HG03066 (cell line): Measurements from ENCODE around the gene AHDC1.
A peak's percentile ranks its signal among the peaks of the same experiment; 100 is the strongest.

Source experiments
- ATAC-seq: cut with Tn5 transposase; IDR thresholded peaks from one replicate; pipeline ENCODE4 v1.9.1; 2021; ENCODE audit warnings: low read depth; ENCODE audit not compliant: unreplicated experiment

AHDC1 gene

GRCh38 chr1:27585684-27586083 lies 18.3 kb downstream of the AHDC1 start:
- ATAC-seq: no peak

GRCh38 chr1:27584453-27584852 lies 19.5 kb downstream of the AHDC1 start:
- no peak for ATAC-seq

- no peak for ATAC-seq
These were observed 20.5 kb downstream of the AHDC1 start for GRCh38 chr1:27583479-27583878.

GRCh38 chr1:27581823-27582243 lies 22.1 kb downstream of the AHDC1 start:
- ATAC-seq: no peak

GRCh38 chr1:27577504-27578188 lies 26.3 kb downstream of the AHDC1 start:
- ATAC-seq: no peak

GRCh38 chr1:27576806-27577227 lies 27.1 kb downstream of the AHDC1 start:
- ATAC-seq: no peak

- ATAC-seq: no peak
These were observed 28.1 kb downstream of the AHDC1 start for GRCh38 chr1:27575840-27576331.

GRCh38 chr1:27574871-27575831 lies 28.8 kb downstream of the AHDC1 start:
- no peak for ATAC-seq

- no peak for ATAC-seq
These were observed 29.8 kb downstream of the AHDC1 start for GRCh38 chr1:27574001-27574781.

GRCh38 chr1:27572679-27573426 lies 31.1 kb downstream of the AHDC1 start:
- ATAC-seq: no peak

GRCh38 chr1:27572019-27572678 lies 31.8 kb downstream of the AHDC1 start:
- no peak for ATAC-seq

GRCh38 chr1:27571439-27572018 lies 32.4 kb downstream of the AHDC1 start:
- ATAC-seq: no peak

- no peak for ATAC-seq
These were observed 33.2 kb downstream of the AHDC1 start for GRCh38 chr1:27570784-27571183.

- no peak for ATAC-seq
These were observed 33.6 kb downstream of the AHDC1 start for GRCh38 chr1:27570356-27570755.

- no peak for ATAC-seq
These were observed 34.2 kb downstream of the AHDC1 start for GRCh38 chr1:27569506-27570291.

- no peak for ATAC-seq
These were observed 34.9 kb downstream of the AHDC1 start for GRCh38 chr1:27569088-27569460.

- ATAC-seq: peak; percentile 86
These were observed 35.5 kb downstream of the AHDC1 start for GRCh38 chr1:27568300-27569087.

- ATAC-seq: no peak
These were observed 36.0 kb downstream of the AHDC1 start for GRCh38 chr1:27567971-27568299.
